ENCODE measurements around the gene ZFP57.

DNA sequence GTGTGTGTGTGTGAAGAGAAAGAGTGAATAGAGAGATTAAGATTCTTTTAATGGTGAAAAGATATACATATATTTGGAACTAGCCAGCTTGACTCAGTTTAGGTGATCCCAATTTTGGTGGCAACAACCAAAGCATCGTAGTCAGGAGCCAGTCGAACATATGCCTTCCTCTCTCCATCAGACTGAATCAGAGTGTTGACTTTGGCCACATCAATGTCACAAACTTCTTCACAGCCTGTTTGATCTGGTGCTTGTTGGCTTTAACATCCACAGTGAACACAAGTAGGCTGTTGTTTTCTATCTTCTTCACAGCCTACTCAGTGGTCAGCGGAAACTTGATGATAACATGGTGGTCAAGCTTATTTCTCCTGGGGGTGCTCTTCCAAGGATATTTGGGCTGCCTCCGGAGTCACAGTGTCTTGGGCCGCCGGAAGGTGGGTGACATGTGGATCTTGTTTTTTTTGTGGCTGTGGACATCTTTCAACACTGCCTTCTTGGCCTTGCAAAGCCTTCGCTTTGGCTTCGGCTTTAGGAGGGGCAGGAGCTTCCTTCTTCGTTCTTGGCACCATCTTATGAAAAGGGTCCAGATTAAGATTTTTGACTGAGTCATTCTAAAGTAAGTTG lies 45.7 kb upstream of the ZFP57 start:
- TF ChIP-seq, protein P1, sequence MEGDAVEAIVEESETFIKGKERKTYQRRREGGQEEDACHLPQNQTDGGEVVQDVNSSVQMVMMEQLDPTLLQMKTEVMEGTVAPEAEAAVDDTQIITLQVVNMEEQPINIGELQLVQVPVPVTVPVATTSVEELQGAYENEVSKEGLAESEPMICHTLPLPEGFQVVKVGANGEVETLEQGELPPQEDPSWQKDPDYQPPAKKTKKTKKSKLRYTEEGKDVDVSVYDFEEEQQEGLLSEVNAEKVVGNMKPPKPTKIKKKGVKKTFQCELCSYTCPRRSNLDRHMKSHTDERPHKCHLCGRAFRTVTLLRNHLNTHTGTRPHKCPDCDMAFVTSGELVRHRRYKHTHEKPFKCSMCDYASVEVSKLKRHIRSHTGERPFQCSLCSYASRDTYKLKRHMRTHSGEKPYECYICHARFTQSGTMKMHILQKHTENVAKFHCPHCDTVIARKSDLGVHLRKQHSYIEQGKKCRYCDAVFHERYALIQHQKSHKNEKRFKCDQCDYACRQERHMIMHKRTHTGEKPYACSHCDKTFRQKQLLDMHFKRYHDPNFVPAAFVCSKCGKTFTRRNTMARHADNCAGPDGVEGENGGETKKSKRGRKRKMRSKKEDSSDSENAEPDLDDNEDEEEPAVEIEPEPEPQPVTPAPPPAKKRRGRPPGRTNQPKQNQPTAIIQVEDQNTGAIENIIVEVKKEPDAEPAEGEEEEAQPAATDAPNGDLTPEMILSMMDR (IDR thresholded peaks at IDR 0.05): no peak
- TF ChIP-seq NFYB (CRISPR knock-in tag; conservative IDR thresholded peaks at IDR 0.05; ENCODE audit: low read depth): no peak

All from WTC11 (cell line).